ENCODE results near the gene PRORP.

- TF ChIP-seq POLR2AphosphoS5 (IDR thresholded peaks at IDR 0.05; ENCODE audit: low read depth, low read length) (no peak), FOXP2 (optimal IDR thresholded peaks at IDR 0.05; ENCODE audit: borderline replicate concordance, extremely low read depth, extremely low read length, insufficient read depth) (no peak), REST (IDR thresholded peaks at IDR 0.05; ENCODE audit: insufficient read depth in 1 of 2, low read depth in 2 of 2, low read length in 2 of 2) (no peak), TAF1 (IDR thresholded peaks at IDR 0.05; ENCODE audit: borderline replicate concordance, insufficient read depth, low read length) (no peak)
These were observed 11.4 kb downstream of the PRORP start for GRCh38 chr14:35133542-35134328.

Measured in PFSK-1 (cell line).